LNCaP clone FGC (cell line): ENCODE results near the gene PSMG3.
"Not testable (repeated sequence)": the region's sequence is repeated elsewhere in the genome, so short reads cannot be mapped to it uniquely, and the experiment has no call there.

Source experiments
- DNase-seq: peaks from one replicate; pipeline ENCODE4 v3.0.0-alpha.2; 2011; ENCODE audit warnings: low read depth
- H3K4me3 ChIP-seq: 2 replicates; pipeline ENCODE4 v1.5.1; 2011; ENCODE audit warnings: mild to moderate bottlenecking, low read depth, low read length, control low read depth
- CTCF ChIP-seq: IDR thresholded peaks from 2 replicates; pipeline ENCODE4 v1.5.1; 2012; ENCODE audit warnings: mild to moderate bottlenecking; ENCODE audit not compliant: control insufficient read depth, insufficient read depth; ENCODE audit errors: extremely low read depth

PSMG3 gene

GRCh38 chr7:1525409-1525808, 44.4 kb downstream of the PSMG3 start:
- H3K4me3 ChIP-seq = no peak overlapping the region
- DNase-seq = no peak
- no peak for TF ChIP-seq CTCF

GRCh38 chr7:1523844-1524243, 46.0 kb downstream of the PSMG3 start:
- TF ChIP-seq CTCF = no peak
- no peak overlapping the region for H3K4me3 ChIP-seq
- DNase-seq = no peak

GRCh38 chr7:1523208-1523607, 46.6 kb downstream of the PSMG3 start:
- TF ChIP-seq CTCF = no peak
- H3K4me3 ChIP-seq = no peak overlapping the region
- DNase-seq = no peak

- H3K4me3 ChIP-seq = no peak overlapping the region
- no peak for DNase-seq
- no peak for TF ChIP-seq CTCF
These were observed 48.4 kb downstream of the PSMG3 start for GRCh38 chr7:1521456-1521855.

- no peak for TF ChIP-seq CTCF
- no peak for DNase-seq
- H3K4me3 ChIP-seq = no peak overlapping the region
These were observed 49.1 kb downstream of the PSMG3 start for GRCh38 chr7:1520539-1521234.

- not testable (repeated sequence) for H3K4me3 ChIP-seq, DNase-seq
These were observed 50.4 kb downstream of the PSMG3 start for GRCh38 chr7:1519322-1519922.
